ENCODE results near the gene PALD1.
"Not testable (repeated sequence)": the region's sequence is repeated elsewhere in the genome, so short reads cannot be mapped to it uniquely, and the experiment has no call there.

Gene PALD1

DNA sequence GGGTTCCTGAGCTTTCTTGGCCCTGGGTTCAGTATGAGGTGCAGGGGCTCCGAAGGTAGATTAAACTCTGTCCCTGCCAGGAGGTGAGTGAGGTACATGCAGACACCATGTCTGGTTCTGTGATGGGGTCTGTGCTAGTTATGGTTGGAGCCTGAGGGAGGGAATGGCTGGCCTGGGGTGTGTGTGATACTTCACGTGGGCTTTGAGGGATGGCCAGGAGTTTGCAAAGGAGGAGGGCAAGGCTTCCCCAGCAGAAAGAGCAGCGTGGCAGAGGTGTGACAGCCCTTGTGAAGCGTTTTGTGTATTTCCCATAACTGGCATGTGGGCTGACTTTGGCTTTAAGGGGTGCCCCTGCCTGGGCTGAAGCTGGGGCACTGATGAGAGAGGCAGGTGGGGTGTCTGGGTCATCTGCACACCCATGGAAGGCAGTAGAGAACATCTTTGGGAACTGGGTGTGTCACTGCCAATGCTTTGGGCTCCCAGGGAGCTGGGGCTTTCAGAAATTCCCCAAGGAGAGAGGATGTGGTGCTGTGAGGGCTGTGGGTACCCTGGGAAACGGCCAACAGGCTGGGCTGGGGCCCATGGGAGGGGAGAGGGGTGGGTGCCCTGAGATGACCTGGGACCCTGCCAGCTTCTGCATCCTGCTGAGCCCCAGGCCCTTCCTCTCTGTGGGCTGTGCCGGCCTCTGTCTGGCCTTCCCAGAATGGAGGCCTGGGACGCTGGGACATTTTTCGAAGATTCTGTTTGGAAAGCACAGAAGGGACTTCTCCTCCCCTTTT is 4.6 kb downstream of the PALD1 start:
- no peak for DNase-seq

DNA sequence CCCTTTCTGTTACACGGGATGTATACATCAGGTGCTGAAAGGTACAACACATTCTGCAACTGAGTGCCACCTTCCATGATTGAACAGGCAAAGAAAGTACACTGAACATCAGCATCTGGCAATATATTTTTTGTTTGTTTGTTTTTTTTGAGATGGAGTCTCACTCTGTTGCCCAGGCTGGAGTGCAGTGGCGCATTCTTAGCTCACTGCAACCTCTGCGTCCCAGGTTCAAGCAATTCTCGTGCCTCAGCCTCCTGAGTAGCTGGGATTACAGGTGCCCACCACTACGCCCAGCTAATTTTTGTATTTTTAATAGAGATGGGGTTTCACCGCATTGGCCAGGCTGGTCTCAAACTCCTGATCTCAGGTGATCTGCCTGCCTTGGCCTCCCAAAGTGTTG is 5.3 kb downstream of the PALD1 start:
- DNase-seq = not testable (repeated sequence)

- no peak for DNase-seq
Measured at GRCh38 chr10:70487824-70488223, 9.3 kb downstream of the PALD1 start.

DNA sequence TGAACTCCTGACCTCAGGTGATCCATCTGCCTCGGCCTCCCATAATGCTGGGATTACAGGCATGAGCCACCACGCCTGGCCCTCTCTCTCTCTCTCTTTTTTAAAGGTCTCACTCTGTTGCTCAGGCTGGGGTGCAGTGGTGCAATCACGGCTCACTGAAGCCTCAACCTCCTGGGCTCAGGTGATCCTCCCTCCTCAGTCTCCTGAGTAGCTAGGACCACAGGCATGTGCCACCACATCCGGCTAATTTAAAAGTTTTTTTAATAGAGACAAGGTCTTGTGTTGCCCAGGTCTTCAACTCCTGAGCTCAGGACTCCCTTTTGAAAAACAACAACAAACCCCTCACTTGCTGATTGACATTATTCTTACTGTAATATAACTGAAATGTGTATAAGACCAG is 11.6 kb downstream of the PALD1 start:
- no peak for DNase-seq

DNA sequence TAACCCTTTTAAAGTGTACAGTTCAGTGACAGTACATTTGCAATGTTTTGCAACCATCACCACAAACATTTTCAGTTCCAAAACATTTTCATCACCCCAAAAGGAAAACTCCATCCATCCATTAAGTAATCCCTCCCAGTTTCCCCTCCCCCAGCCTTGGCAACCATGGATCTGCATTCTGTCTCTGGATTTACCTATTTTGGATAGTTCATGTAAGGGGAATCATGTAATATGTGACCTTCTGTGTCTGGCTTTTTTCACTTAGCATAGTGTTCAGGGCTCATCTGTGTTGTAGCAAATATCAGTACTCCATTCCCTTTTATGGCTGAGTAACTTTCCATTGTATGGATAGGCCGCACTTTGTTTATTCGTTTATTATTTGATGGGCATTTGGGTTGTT is 13.0 kb downstream of the PALD1 start:
- no peak for DNase-seq

DNA sequence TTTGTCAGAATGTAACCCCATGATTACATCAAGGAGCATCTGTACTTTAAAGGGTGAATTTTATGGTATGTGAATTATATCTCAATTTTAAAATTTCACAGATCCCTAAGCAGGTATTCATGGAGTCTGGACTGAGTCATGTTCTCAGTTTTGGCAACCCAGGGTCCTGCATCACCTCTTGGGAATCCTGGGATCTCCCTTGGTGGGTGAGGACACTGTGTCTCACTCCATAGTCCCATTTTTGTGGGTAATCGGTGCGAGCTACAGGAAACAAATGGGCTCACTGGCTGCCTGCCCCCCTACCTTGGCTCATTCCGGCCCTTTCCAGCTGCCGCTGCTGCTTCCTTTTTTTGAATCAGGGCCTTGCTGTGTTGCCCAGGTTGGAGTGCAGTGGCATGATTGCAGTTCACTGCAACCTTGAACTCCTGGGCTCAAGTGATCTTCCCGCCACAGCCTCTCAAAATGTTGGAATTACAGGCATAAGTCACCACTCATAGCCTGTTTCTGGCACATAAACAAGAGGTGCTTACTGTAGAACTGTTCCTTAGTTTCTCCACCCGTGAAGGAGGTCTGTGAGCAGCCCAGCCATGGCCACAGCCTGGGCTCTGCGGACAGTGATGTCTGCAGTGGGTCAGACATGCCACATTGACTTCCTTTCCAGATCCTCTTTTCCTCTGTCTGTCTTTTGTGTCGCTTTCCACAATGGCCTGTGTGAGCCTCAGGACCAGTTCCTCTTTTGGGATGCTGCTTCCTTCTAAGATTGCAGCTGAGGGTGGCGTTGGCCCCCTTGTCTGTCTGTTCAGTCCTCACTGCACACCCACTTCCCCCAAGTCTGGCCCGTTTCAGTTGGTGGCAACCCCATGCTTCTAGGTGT is 14.5 kb downstream of the PALD1 start:
- no peak for DNase-seq

DNA sequence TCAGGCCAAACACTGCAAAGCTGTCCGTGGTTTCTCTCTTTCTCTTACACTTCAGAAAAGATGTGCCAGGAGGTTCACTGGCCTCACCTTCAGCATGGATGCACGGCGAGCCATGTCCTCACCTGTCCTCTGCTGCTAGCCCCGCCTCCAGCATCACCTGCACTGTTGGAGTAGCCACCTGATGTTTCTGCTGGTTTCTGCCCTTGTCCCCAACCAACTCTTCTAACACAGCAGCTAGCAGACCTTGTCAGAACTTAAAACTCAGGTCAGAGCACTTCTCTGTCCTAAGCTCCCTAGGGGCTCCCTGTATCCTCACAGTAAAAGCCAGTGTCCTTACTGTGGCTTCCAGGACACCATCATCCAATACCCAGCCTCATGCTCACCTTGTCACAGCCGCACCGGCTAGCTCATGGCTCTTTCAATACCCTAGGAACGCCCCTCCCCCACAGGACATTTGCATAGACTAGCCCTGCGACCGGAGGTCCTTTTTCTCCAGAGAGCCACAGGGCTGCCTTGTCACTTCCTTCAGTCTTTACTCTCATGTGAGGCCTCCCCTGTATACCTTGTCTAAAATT is 15.2 kb downstream of the PALD1 start:
- DNase-seq = no peak

GRCh38 chr10:70494536-70494935 is 16.0 kb downstream of the PALD1 start:
- no peak for DNase-seq

DNA sequence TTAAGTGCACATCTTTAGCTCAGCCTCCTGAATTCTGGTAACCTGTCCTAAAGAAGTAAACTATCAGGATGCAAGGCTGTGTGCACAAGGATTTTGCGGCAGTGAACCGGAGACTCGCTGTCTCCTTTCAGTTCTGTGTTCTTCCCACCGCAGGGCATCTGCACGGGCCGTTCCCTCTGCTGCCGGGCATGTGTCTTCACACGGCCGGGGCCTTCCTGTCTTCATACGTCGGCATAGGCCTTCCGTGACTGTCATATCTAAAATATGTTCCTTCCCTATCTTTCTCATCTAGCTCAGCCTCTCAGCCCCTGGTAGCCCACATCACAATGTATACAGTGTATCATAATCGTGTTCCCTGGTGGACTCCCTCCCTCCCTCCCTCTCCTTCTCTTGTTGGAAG is 16.4 kb downstream of the PALD1 start:
- no peak for DNase-seq

GRCh38 chr10:70495691-70496261 is 17.2 kb downstream of the PALD1 start:
- DNase-seq = no peak

DNA sequence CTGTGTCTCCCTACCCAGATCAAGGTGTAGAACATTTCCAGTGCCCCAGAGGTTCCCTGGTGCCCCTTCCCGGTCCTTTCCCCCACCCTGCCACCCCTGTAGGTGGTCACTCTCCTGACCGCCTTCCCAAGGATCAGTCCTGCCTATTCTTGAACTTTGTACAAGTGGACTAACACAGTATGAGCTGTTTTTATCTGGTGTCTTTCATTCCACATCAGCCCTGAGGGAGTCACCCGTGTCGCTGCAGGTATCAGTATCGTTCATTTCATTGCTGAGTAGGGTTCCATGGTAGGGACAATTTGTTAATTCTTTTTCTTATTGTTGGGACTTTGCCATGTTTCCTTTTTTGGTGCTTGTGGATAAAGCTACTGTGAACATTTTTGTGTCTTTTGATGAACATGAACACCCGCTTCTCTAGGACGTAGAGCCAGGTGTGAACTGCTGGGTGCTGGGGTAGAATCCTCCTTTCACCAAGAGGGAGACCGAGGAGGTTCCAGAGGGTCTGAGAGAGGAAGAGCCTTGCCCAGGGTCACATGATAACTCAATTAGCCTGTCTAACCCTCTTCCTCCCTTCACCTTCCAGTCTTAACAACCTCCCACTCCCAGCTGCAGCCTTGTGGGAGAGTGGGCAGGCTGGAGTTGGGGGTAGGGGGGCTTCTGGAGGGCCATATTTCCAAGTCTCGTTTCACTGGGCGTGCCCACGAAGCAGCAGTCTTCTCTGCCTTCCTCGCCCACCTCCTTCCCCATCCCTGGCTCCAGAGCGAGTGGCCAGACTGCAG is 18.0 kb downstream of the PALD1 start:
- DNase-seq = no peak

GRCh38 chr10:70497120-70497545 is 18.6 kb downstream of the PALD1 start:
- DNase-seq = no peak

DNA sequence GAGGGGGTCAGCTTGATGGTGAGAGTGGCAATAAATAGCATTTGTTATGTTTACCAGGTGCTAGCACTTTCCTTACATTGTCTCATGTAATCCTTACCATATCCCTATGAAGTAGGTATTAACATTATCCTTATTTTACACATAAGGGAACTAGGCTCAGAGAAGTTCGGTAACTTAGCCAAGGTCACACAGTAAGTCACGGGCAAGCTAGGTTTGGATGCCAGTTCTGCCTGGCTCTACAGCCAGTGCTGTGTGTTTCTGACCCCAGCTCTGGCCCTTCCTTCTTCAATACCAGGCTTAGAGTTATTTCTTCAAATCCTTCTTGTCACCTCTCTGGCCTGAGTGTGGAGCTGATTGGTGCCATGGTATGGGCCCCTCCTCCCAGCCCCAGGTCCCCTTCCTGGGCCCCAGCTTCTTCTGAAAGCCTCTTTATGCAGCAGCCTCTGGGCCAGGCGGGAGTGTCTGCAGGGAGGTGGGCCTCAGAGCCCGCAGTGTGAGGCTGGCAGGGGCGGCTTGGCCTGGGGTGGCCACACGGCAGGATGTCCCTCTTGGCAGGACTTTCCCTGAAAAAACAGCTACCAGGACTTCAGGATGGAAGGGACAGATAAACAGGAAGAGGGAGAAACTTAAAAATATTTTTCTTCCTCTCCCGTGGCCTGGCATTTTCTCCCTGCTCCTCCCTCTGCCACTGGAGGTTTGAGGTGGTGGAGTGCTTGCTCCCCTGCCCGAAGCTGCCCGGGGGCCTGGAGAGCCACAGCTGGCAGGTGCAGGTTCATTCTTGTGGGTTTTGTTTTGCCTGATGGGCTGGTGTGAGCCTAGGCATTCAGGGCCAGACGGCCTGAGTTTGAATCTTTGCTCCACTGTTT is 20.6 kb downstream of the PALD1 start:
- no peak for DNase-seq

DNA sequence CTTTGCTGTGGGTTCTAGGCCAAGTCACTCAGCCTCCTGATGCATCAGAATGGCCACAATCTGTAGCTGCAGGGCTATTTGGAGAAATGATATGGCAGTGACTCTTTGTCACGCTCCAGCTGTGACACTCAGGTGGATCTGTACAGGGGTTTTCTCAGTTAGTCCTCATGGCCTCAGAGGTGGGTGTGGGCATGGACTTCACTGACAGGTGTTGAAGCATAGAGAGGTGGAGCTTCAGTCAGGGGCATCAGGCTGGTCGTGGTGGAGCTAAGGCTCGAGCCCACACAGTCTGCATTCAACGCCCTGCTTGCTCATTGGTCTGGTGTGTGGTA is 21.2 kb downstream of the PALD1 start:
- DNase-seq = no peak

DNA sequence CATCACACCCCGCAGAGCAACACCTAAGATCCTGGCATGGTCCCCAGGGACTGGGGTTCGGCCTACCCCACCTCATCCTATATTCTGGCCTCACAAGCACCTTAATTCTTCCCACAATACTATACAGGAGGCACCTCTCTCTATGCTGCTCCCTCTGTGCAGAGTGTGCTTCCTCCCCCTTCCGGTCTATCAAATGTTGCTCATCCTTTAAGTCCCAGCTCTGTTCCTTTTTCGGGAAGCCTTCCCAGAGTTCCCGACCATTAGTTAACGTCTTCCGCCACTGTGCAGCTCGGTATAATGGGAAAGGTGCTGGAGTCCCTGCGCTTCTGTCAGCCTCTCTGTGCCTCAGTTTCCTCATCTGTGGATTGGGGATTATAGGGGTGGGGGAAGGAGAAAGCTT is 21.8 kb downstream of the PALD1 start:
- no peak for DNase-seq

DNA sequence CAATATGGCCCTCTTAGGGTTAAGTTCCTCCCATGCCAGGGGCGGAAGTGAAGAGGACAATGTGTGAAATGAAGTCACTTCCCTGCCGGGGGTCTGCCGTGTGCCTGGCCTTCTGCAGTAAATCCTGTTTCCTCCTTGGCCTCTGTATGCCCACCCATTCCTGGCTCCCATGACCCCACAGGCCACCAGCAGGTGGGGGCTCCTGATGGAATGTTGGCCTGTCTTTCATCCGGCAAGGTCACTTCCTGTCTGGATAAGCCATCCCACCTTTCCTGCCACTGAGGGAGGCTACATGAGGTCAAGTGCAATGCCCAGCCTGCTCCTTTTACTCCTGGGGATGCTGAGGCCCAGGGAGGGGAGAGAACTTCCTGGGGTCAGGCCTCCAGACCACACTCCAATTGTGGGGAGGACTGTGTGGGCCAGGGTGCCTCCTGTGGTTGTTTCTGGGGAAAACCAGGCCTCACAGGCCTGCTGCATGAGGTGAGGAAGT is 22.3 kb downstream of the PALD1 start:
- no peak for DNase-seq

DNA sequence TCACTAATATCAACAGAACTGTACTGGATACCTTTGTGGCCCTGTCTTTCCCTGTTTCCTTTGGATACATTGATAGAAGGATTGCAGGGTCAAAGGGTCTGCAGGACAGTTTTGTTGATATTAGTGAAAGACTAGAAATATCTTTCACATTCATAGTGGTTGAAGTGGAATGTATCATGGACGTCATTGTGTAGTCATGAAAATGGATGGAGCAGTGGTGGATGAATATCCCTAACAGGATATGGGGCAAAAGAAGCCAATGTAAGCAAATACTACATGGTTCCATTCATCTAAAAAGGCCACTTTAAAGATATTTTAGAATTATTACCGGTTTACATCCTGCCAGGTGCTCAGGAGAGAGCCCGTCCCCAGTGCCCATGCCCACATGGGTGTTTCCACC is 23.8 kb downstream of the PALD1 start:
- DNase-seq = no peak

DNA sequence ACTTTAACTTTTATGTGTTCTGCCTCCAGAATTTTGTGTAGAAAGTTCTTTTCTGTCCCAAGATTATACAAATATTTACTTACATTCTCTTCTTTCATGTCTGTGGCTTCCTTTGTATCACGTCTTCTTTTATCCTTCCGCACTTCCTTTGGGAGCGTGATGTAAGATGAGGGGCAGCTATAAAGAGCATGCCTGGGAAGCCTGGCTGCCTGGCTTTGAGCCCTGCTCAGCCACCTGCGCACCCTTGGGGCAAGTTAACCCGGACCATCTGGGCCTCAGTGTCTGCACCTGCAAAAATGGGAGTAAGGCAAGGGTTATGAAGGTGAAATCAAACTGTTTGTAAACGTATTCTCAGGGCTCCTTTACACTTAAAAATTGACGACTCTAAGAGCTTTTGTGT is 25.2 kb downstream of the PALD1 start:
- no peak for DNase-seq

DNA sequence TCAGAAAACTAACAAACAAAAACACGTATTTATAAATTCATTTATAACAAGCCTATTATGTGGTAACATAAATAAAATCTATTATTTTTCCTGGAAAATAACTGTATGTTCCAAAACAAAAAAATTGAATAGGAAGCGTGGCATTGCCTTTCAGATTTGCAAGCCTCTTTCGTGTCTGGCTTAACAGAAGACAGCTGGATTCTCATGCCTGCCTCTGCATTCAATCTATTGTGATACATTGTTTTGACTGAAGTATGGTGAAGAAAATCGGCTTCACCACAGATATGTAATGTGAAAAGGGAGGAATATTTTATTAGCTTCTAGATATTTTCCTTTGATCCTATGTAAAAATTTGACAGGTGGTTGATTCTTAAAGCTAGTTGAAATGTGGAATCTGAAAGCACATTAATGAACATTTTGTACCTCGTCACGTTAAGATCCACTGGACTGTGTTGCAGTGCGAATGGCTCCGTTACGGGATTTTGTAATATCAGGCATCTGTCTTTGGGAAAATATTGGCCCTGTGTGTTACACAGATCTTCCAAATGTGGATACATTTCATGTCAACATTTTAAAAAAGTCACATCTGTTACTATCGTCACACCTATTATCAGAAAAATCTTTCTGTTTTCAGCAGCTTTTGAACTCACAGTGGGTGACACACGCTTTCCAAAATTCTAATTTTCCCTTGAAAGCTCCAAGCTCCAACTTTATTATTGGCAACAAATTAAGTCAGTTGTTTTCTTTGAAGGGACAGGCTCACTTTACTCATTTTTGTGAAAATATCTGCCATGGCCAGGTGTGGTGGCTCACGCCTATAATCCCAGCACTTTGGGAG is 26.2 kb downstream of the PALD1 start:
- DNase-seq = no peak

DNA sequence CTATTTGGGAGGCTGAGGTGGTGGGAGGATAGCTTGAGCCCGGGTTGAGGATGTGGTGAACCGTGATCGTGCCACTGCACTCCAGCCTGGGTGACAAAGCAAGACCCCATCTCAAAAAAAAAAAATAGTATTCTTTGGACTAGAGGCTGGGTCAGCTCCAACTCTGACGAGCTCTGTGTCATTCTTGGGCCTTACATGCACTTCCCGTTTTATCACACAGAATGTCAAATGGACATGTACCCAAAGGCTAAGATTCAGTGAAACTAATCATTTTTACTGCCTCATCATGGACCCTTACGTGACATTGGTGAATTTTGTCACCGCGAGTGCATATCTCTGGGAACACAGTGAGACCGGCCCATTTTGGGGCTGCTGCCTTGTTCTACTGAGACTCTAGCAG is 27.3 kb downstream of the PALD1 start:
- DNase-seq = no peak

DNA sequence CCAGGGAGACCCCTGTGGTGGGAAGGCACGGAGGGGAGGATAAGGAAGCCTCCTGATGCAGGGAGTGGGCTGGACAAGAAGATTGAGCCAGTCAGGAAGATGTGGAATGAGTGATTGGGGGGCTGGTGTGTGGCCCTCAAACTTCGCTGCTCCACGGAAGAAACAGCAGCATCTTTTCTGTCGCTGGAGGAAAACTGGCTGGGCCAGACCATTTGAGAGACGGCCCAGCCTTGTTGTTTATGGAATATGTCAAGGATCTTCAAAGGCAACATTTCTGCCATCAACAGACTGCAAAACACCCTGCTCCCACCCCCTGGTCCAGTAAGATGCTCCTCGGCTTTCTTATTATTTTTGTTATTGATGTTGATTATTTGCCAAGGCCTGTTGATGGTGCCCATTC is 29.4 kb downstream of the PALD1 start:
- DNase-seq = no peak

Data from activated T-cell treated with anti-CD3 and anti-CD28 coated beads, Interleukin-2, amount 50 U/mL, for 1 hour (primary cell).